Measurements from ENCODE around the gene CCDC50.

The CCDC50 gene

GRCh38 chr3:191397771-191398170 lies 68.6 kb downstream of the CCDC50 start:
- Histone ChIP-seq H3K27ac (ENCODE audit: low read length) (no peak overlapping the region), H3K9ac (ENCODE audit: low read length in 2 of 2) (no peak overlapping the region), H3K4me3 (ENCODE audit: low read length in 2 of 2) (no peak overlapping the region), H3K4me1 (ENCODE audit: control insufficient read depth, insufficient read depth, low read length) (no peaks in the 10 kb centered on the region), H3K9me3 (ENCODE audit: control insufficient read depth in 2 of 2, low read length in 2 of 2) (no peaks in the 10 kb centered on the region), H3K27me3 (ENCODE audit: control insufficient read depth in 1 of 2, insufficient read depth in 2 of 2, low read length in 2 of 2) (no peaks in the 10 kb centered on the region), H3K36me3 (ENCODE audit: control insufficient read depth in 2 of 2, insufficient read depth in 2 of 2, low read length in 2 of 2) (peaks cover 3 to 16% of the 10 kb centered on the region in 2 donors)

- Histone ChIP-seq H3K27me3 (ENCODE audit: control insufficient read depth in 1 of 2, insufficient read depth in 2 of 2, low read length in 2 of 2) (no peaks in the 10 kb centered on the region), H3K36me3 (ENCODE audit: control insufficient read depth in 2 of 2, insufficient read depth in 2 of 2, low read length in 2 of 2) (peaks cover 3 to 16% of the 10 kb centered on the region in 2 donors), H3K9me3 (ENCODE audit: control insufficient read depth in 2 of 2, low read length in 2 of 2) (no peaks in the 10 kb centered on the region), H3K4me1 (ENCODE audit: control insufficient read depth, insufficient read depth, low read length) (no peaks in the 10 kb centered on the region), H3K9ac (ENCODE audit: low read length in 2 of 2) (no peak overlapping the region), H3K4me3 (ENCODE audit: low read length in 2 of 2) (no peak overlapping the region), H3K27ac (ENCODE audit: low read length) (no peak overlapping the region)
These were observed 69.4 kb downstream of the CCDC50 start for GRCh38 chr3:191398607-191399006.

DNA sequence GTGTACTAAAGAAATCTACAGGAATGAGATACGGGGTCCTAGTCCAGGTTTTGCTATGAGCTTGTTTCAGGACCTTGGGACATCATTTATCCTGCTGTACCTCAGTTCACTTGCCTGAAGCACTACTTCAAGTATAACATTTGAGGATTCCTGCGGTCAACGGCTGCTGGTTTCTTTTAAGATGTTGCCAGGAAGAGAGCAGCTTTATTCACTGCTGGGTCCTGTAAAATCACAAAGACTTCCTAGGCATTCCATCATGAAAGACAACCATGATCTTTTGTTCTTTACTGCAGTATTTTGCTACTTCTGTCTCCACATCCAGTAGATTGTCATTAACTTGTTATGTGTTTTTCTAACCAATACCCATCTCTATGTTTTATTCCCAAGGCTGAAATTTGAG lies 70.7 kb downstream of the CCDC50 start:
- Histone ChIP-seq H3K36me3 (ENCODE audit: control insufficient read depth in 2 of 2, insufficient read depth in 2 of 2, low read length in 2 of 2) (peaks cover 3 to 9% of the 10 kb centered on the region in 2 donors), H3K27ac (ENCODE audit: low read length) (no peak overlapping the region), H3K9me3 (ENCODE audit: control insufficient read depth in 2 of 2, low read length in 2 of 2) (no peaks in the 10 kb centered on the region), H3K4me1 (ENCODE audit: control insufficient read depth, insufficient read depth, low read length) (no peaks in the 10 kb centered on the region), H3K9ac (ENCODE audit: low read length in 2 of 2) (no peak overlapping the region), H3K27me3 (ENCODE audit: control insufficient read depth in 1 of 2, insufficient read depth in 2 of 2, low read length in 2 of 2) (no peaks in the 10 kb centered on the region), H3K4me3 (ENCODE audit: low read length in 2 of 2) (no peak overlapping the region)

GRCh38 chr3:191401775-191402357 lies 72.7 kb downstream of the CCDC50 start:
- Histone ChIP-seq H3K36me3 (ENCODE audit: control insufficient read depth in 2 of 2, insufficient read depth in 2 of 2, low read length in 2 of 2) (peaks cover 0 to 3% of the 10 kb centered on the region in 2 donors), H3K27ac (ENCODE audit: low read length) (no peak overlapping the region), H3K27me3 (ENCODE audit: control insufficient read depth in 1 of 2, insufficient read depth in 2 of 2, low read length in 2 of 2) (no peaks in the 10 kb centered on the region), H3K4me3 (ENCODE audit: low read length in 2 of 2) (no peak overlapping the region), H3K9ac (ENCODE audit: low read length in 2 of 2) (no peak overlapping the region), H3K4me1 (ENCODE audit: control insufficient read depth, insufficient read depth, low read length) (no peaks in the 10 kb centered on the region), H3K9me3 (ENCODE audit: control insufficient read depth in 2 of 2, low read length in 2 of 2) (no peaks in the 10 kb centered on the region)

DNA sequence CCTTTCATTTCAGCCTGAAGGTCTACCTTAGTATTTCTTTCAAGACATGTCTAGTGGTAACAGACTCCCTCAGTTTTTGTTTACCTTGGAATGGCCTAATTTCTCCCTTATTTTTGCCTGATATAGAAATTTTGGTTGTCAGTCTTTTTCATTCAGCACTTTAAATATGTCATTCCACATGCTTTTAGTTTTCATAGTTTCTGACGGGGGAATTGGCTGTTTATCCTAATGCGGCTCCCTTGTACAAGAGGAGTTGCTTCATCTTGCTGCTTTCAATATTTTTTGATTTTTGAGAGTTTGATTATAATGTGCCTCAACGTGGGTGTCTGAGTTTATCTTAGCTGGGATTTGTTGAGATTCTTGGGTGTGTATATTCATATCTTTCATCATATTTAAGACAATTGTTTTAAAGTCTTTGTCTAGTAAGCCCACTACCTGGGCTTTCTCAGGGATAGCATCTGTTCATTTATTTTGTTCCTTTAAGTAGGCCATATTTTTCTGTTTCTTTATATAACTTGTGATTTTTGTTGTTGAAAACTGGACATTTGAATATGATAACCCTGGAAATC lies 80.7 kb downstream of the CCDC50 start:
- no peak overlapping the region for H3K27ac ChIP-seq (ENCODE audit: low read length)
- no peak overlapping the region for H3K9ac ChIP-seq (ENCODE audit: low read length in 2 of 2)
- H3K27me3 ChIP-seq (ENCODE audit: control insufficient read depth in 1 of 2, insufficient read depth in 2 of 2, low read length in 2 of 2): no peaks in the 10 kb centered on the region
- H3K36me3 ChIP-seq (ENCODE audit: control insufficient read depth in 2 of 2, insufficient read depth in 2 of 2, low read length in 2 of 2): no peaks in the 10 kb centered on the region
- no peaks in the 10 kb centered on the region for H3K4me1 ChIP-seq (ENCODE audit: control insufficient read depth, insufficient read depth, low read length)
- H3K9me3 ChIP-seq (ENCODE audit: control insufficient read depth in 2 of 2, low read length in 2 of 2): no peaks in the 10 kb centered on the region
- no peak overlapping the region for H3K4me3 ChIP-seq (ENCODE audit: low read length in 2 of 2)

DNA sequence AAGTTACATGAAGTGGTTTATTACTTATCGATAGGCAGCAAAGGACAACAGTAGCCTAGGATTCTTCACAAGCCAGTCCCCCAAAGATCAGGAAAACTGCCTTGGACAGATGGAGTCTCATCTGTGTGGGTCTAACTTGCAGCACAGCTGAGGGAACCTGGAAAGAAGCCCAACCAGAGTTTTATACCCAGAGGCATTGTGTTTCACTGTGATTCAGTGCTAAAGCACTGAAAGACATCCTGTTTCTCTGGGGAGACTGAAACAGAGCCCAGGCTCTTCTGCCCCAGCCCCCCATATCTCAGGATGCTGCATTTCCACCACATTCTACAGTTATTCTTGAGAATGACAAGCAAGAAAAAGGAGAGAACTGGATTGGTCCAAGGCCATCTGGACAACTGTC lies 83.6 kb downstream of the CCDC50 start:
- Histone ChIP-seq H3K27me3 (ENCODE audit: control insufficient read depth in 1 of 2, insufficient read depth in 2 of 2, low read length in 2 of 2) (no peaks in the 10 kb centered on the region), H3K27ac (ENCODE audit: low read length) (no peak overlapping the region), H3K9me3 (ENCODE audit: control insufficient read depth in 2 of 2, low read length in 2 of 2) (no peaks in the 10 kb centered on the region), H3K4me1 (ENCODE audit: control insufficient read depth, insufficient read depth, low read length) (no peaks in the 10 kb centered on the region), H3K4me3 (ENCODE audit: low read length in 2 of 2) (no peak overlapping the region), H3K36me3 (ENCODE audit: control insufficient read depth in 2 of 2, insufficient read depth in 2 of 2, low read length in 2 of 2) (no peaks in the 10 kb centered on the region), H3K9ac (ENCODE audit: low read length in 2 of 2) (no peak overlapping the region)

DNA sequence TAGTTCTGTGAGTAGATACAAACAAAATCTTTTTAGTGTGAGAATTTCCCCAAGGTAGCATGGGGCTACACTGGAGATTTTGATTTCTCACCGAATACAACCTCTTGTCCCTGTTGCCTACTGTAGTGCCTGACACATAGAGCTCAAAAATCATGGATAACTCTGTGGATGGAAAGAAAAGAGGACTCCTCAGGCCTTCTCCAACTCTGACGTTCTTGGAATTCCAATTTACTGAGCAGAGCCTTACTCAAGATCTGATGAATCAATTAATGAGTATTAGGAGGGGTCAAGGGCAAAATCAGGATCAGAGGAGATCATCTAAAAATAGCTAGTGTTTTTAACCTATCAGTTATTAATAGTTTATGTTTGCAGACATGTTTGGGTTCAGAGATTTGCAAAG lies 85.1 kb downstream of the CCDC50 start:
- H3K27me3 ChIP-seq (ENCODE audit: control insufficient read depth in 1 of 2, insufficient read depth in 2 of 2, low read length in 2 of 2): no peaks in the 10 kb centered on the region
- no peaks in the 10 kb centered on the region for H3K36me3 ChIP-seq (ENCODE audit: control insufficient read depth in 2 of 2, insufficient read depth in 2 of 2, low read length in 2 of 2)
- no peaks in the 10 kb centered on the region for H3K4me1 ChIP-seq (ENCODE audit: control insufficient read depth, insufficient read depth, low read length)
- no peak overlapping the region for H3K27ac ChIP-seq (ENCODE audit: low read length)
- no peaks in the 10 kb centered on the region for H3K9me3 ChIP-seq (ENCODE audit: control insufficient read depth in 2 of 2, low read length in 2 of 2)
- no peak overlapping the region for H3K9ac ChIP-seq (ENCODE audit: low read length in 2 of 2)
- H3K4me3 ChIP-seq (ENCODE audit: low read length in 2 of 2): no peak overlapping the region

DNA sequence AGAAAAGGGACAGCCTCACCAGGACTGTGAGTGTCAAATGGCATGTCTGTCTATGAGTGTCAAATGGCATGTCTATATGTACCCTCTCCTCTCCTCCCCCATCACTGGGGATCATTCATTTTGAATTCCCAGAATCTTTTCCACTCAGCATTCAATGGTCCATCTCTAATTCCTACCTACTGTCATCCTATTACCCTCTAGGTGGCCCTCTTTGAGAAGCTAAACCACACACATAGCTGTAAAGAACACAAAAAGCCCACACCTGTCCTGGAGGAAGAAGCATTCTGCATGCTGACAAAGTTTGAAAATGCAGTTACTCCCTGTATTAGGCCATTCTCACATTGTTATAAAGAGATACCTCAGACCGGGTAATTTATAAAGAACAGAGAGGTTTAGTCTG lies 85.5 kb downstream of the CCDC50 start:
- H3K9ac ChIP-seq (ENCODE audit: low read length in 2 of 2): no peak overlapping the region
- no peaks in the 10 kb centered on the region for H3K9me3 ChIP-seq (ENCODE audit: control insufficient read depth in 2 of 2, low read length in 2 of 2)
- H3K27ac ChIP-seq (ENCODE audit: low read length): no peak overlapping the region
- H3K27me3 ChIP-seq (ENCODE audit: control insufficient read depth in 1 of 2, insufficient read depth in 2 of 2, low read length in 2 of 2): no peaks in the 10 kb centered on the region
- H3K36me3 ChIP-seq (ENCODE audit: control insufficient read depth in 2 of 2, insufficient read depth in 2 of 2, low read length in 2 of 2): no peaks in the 10 kb centered on the region
- H3K4me3 ChIP-seq (ENCODE audit: low read length in 2 of 2): no peak overlapping the region
- H3K4me1 ChIP-seq (ENCODE audit: control insufficient read depth, insufficient read depth, low read length): no peaks in the 10 kb centered on the region

DNA sequence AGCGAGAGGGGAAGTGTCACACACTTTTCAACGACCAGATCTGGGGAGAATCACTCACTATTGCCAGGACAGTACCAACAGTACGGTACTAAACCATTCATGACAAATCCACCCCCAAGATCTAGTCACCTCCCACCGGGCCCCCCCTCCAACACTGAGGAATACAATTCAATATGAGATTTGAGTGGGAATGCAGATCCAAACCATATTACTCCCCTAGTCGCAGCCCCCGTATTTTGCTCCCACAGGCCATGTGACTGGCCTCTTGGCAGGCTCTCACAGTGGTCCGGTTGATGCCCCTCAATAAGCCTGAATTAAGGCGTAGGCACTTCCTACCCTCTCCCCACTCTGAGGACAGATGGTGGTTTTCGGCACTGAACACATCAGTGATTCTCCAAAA lies 86.4 kb downstream of the CCDC50 start:
- Histone ChIP-seq H3K4me1 (ENCODE audit: control insufficient read depth, insufficient read depth, low read length) (no peaks in the 10 kb centered on the region), H3K36me3 (ENCODE audit: control insufficient read depth in 2 of 2, insufficient read depth in 2 of 2, low read length in 2 of 2) (no peaks in the 10 kb centered on the region), H3K4me3 (ENCODE audit: low read length in 2 of 2) (no peak overlapping the region)

DNA sequence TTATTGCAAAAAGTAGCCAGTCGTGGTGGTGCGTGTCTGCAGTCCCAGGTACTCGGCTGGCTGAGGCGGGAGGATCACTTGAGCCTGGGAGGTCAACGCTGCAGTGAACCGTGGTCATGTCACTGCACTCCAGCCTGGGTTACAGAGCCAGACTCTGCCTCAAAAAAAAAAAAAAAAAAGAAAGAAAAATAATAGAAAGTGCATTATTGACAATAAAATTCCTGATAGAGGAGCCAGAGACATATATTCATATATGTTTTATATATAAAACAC lies 88.2 kb downstream of the CCDC50 start:
- H3K27ac ChIP-seq (ENCODE audit: low read length): no peak overlapping the region
- no peaks in the 10 kb centered on the region for H3K36me3 ChIP-seq (ENCODE audit: control insufficient read depth in 2 of 2, insufficient read depth in 2 of 2, low read length in 2 of 2)
- no peaks in the 10 kb centered on the region for H3K9me3 ChIP-seq (ENCODE audit: control insufficient read depth in 2 of 2, low read length in 2 of 2)
- no peaks in the 10 kb centered on the region for H3K4me1 ChIP-seq (ENCODE audit: control insufficient read depth, insufficient read depth, low read length)
- no peak overlapping the region for H3K4me3 ChIP-seq (ENCODE audit: low read length in 2 of 2)
- no peak overlapping the region for H3K9ac ChIP-seq (ENCODE audit: low read length in 2 of 2)
- no peaks in the 10 kb centered on the region for H3K27me3 ChIP-seq (ENCODE audit: control insufficient read depth in 1 of 2, insufficient read depth in 2 of 2, low read length in 2 of 2)

More for the DNA sequence above, 86.4 kb downstream of the CCDC50 start:
- H3K27me3 ChIP-seq (ENCODE audit: control insufficient read depth in 1 of 2, insufficient read depth in 2 of 2, low read length in 2 of 2): no peaks in the 10 kb centered on the region
- no peak overlapping the region for H3K27ac ChIP-seq (ENCODE audit: low read length)
- H3K9ac ChIP-seq (ENCODE audit: low read length in 2 of 2): no peak overlapping the region
- H3K9me3 ChIP-seq (ENCODE audit: control insufficient read depth in 2 of 2, low read length in 2 of 2): no peaks in the 10 kb centered on the region

DNA sequence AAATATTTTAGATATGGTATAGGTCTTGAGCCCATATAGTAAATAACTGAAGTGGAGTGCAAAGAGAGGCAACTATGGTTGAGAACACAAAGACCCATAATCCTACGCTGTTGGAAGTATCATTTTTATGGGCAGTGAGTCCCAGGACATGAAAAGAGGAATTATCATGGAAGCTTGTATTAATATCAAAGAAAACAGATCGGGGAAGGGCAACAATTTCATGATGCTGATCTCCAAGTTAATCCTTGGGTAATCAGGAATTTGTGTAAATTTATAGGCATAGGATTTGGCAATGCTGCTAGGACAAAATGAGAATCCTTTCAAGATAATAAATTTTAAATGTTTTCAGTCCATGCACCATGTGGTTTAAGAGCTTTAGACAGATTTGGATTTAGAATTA lies 91.6 kb downstream of the CCDC50 start:
- no peak overlapping the region for H3K27ac ChIP-seq (ENCODE audit: low read length)
- H3K27me3 ChIP-seq (ENCODE audit: control insufficient read depth in 1 of 2, insufficient read depth in 2 of 2, low read length in 2 of 2): no peaks in the 10 kb centered on the region
- H3K9ac ChIP-seq (ENCODE audit: low read length in 2 of 2): no peak overlapping the region
- H3K9me3 ChIP-seq (ENCODE audit: control insufficient read depth in 2 of 2, low read length in 2 of 2): no peaks in the 10 kb centered on the region
- H3K36me3 ChIP-seq (ENCODE audit: control insufficient read depth in 2 of 2, insufficient read depth in 2 of 2, low read length in 2 of 2): no peaks in the 10 kb centered on the region
- no peak overlapping the region for H3K4me3 ChIP-seq (ENCODE audit: low read length in 2 of 2)
- H3K4me1 ChIP-seq (ENCODE audit: control insufficient read depth, insufficient read depth, low read length): no peaks in the 10 kb centered on the region
